ENCODE data around the gene CERS1. TPM values are rescaled to one million over a fixed set of nuclear protein-coding genes. Genes with fewer than 3 reads are reported as not detected.

The CERS1 gene
- polyA plus RNA-seq, 2 of the 4 experiments (the other 2 are of a cell fraction), result 1.7 to 3.4 TPM

DNA sequence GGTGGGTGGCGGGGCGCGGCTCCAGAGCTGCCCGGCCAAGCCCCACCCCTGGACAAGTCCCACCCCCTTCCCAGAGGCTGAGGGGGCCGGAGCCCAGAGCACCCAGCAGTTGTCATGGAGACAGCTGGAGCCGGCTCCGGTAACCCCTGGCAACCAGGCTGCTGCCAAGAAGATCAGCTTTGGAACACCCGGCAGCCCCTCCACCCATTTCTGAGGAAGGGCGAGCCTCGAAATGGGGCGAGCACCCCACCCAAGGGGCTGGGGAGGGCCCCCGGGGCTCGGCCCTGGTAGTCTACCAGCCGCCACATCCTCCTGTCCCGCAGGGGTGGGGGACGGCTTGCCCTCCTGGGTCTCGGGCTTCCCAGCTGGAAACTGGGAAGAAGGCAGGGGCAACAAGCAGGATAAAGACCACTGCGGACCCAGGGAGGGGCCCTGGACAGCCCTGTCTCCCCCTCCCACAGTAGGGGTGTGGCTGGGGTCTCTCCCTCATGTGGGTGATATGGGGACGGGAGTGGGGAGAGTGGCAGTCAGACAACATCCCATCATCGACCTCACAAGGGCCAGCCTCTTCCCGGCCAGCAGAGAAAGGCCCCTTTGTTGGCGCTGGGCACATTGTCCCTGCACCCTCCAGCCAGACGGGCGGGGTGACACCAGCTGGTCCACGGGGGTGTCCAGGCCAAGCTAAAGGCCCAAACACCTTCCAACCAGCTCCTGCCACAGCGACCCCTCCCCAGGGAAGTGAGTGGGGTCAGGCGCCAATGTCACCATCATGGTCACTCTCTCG is 1.5 kb downstream of the CERS1 start:
- Histone ChIP-seq H3K9me3 (no peaks in the 10 kb centered on the region), H3K4me2 (peak overlapping the region; percentile 98), H3K4me3 (peak overlapping the region; percentile 76), H3K4me1 (peaks cover 11% of the 10 kb centered on the region; the same call in 2 of the 3 replicates), H3K27ac (no peak overlapping the region; a peak in 1 of 6 replicates)
- ATAC-seq, result peak in 1 of 2 experiments; percentile 13; a peak in 3 of 6 replicates
- ChIA-PET POLR2A (interaction anchor here (1.8 kb wide), 1 partner anchor 25 kb away, joined by 4 read pairs; the partner anchor contains the start of genes COPE and DDX49), CTCF (interaction anchor here (0.9 to 4.1 kb wide), 23 partner anchors 8 to 253 kb away, joined by 3 to 46 read pairs (median 4); partner anchors contain the start of genes COPE and DDX49)
- TF ChIP-seq EP300 (IDR thresholded peaks at IDR 0.05) (no peak), GATA3 (IDR thresholded peaks at IDR 0.05; ENCODE audit: borderline replicate concordance) (no peak)
- TF ChIP-seq, protein P1, sequence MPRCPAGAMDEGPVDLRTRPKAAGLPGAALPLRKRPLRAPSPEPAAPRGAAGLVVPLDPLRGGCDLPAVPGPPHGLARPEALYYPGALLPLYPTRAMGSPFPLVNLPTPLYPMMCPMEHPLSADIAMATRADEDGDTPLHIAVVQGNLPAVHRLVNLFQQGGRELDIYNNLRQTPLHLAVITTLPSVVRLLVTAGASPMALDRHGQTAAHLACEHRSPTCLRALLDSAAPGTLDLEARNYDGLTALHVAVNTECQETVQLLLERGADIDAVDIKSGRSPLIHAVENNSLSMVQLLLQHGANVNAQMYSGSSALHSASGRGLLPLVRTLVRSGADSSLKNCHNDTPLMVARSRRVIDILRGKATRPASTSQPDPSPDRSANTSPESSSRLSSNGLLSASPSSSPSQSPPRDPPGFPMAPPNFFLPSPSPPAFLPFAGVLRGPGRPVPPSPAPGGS (IDR thresholded peaks at IDR 0.05), result no peak
- WGBS (ENCODE audit: missing lambda C conversion rate), result 10% methylated on average over 2 of the region's 28 CpGs
- no peak for FAIRE-seq
- DNase-seq (ENCODE audit: low read depth in 1 of 2, low spot score in 1 of 2), result peak in 1 of 2 experiments; percentile 18

DNA sequence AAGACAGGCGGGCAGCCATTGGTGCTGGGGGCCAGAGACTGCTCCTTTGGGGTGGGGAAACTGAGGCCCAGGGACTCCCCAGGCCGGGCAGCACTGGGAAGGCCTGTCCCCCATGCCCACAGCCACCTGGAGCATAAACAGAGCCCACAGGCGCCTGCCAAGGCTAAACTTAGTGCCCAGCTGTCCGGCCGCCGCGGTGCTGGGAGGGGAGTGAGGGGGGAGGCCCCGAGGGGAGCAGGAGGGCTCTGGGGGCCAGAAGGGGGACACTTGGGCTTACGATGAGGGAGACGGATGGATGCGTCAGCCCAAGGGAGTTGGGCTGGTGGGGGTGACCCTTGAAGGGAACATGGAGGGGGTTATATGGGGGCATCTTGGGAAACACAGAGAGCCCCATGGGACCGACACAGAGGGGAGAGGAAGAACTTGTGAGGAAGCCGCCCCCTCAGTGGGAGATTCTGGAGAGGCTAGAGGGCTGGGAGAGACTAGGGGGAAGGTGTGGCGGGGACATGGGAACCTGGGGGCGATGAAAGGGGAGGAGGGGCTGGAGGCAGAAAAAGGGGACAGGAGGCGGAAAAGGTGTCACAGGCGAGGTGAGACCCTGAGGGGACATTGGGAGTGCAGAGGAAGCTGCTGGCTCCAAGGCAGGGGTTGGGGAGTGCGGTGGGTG is 2.2 kb downstream of the CERS1 start:
- FAIRE-seq (no peak), ATAC-seq (no peak), DNase-seq (ENCODE audit: low read depth in 1 of 2, low spot score in 1 of 2) (no peak)
- ChIA-PET POLR2A (no interaction called here), CTCF (interaction anchor here (1.0 to 4.1 kb wide), 8 partner anchors 8 to 119 kb away, joined by 3 to 46 read pairs (median 4); no protein-coding TSS in a partner anchor)
- H3K9me3 ChIP-seq, result no peaks in the 10 kb centered on the region
- H3K27ac ChIP-seq, result no peak overlapping the region
- H3K4me2 ChIP-seq, result no peak overlapping the region
- H3K4me3 ChIP-seq, result no peak overlapping the region
- WGBS (ENCODE audit: missing lambda C conversion rate), result 73% methylated on average over 6 of the region's 18 CpGs
- peaks cover 11% of the 10 kb centered on the region; the same call in 2 of the 3 replicates for H3K4me1 ChIP-seq
- no peak for TF ChIP-seq NR3C1 (IDR thresholded peaks at IDR 0.05)
- TF ChIP-seq RNF2 (IDR thresholded peaks at IDR 0.05; ENCODE audit: borderline replicate concordance, low read depth), result no peak
- TF ChIP-seq RARB (CRISPR knock-in tag; IDR thresholded peaks at IDR 0.05), result no peak
- TF ChIP-seq, protein P2, sequence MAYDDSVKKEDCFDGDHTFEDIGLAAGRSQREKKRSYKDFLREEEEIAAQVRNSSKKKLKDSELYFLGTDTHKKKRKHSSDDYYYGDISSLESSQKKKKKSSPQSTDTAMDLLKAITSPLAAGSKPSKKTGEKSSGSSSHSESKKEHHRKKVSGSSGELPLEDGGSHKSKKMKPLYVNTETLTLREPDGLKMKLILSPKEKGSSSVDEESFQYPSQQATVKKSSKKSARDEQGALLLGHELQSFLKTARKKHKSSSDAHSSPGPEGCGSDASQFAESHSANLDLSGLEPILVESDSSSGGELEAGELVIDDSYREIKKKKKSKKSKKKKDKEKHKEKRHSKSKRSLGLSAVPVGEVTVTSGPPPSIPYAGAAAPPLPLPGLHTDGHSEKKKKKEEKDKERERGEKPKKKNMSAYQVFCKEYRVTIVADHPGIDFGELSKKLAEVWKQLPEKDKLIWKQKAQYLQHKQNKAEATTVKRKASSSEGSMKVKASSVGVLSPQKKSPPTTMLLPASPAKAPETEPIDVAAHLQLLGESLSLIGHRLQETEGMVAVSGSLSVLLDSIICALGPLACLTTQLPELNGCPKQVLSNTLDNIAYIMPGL (CRISPR knock-in tag; IDR thresholded peaks at IDR 0.05; ENCODE audit: borderline replicate concordance), result no peak
- TF ChIP-seq MAZ (IDR thresholded peaks at IDR 0.05; ENCODE audit: borderline replicate concordance, low read depth, low read length), result no peak
- TF ChIP-seq FOSL2 (IDR thresholded peaks at IDR 0.05), result no peak
- no peak for TF ChIP-seq FOSL2 (CRISPR knock-in tag; IDR thresholded peaks at IDR 0.05)
- TF ChIP-seq, protein P3, sequence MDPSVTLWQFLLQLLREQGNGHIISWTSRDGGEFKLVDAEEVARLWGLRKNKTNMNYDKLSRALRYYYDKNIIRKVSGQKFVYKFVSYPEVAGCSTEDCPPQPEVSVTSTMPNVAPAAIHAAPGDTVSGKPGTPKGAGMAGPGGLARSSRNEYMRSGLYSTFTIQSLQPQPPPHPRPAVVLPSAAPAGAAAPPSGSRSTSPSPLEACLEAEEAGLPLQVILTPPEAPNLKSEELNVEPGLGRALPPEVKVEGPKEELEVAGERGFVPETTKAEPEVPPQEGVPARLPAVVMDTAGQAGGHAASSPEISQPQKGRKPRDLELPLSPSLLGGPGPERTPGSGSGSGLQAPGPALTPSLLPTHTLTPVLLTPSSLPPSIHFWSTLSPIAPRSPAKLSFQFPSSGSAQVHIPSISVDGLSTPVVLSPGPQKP (IDR thresholded peaks at IDR 0.05; ENCODE audit: low read depth, low read length), result no peak
- TF ChIP-seq HEYL (CRISPR knock-in tag; IDR thresholded peaks at IDR 0.05), result no peak
- no peak for TF ChIP-seq CHD2 (IDR thresholded peaks at IDR 0.05; ENCODE audit: low read length, partially characterized antibody)
- TF ChIP-seq EP300 (IDR thresholded peaks at IDR 0.05), result no peak
- TF ChIP-seq GATA3 (IDR thresholded peaks at IDR 0.05; ENCODE audit: borderline replicate concordance), result no peak
- no peak for TF ChIP-seq KDM1A (IDR thresholded peaks at IDR 0.05; ENCODE audit: low read depth)
- no peak for TF ChIP-seq RAD21 (conservative IDR thresholded peaks at IDR 0.05 in 1 of 2, IDR thresholded peaks at IDR 0.05 in 1 of 2)
- TF ChIP-seq JUN (IDR thresholded peaks at IDR 0.05), result no peak
- TF ChIP-seq RFX5 (IDR thresholded peaks at IDR 0.05), result no peak
- TF ChIP-seq EHF (CRISPR knock-in tag; IDR thresholded peaks at IDR 0.05), result no peak
- TF ChIP-seq SREBF2 (IDR thresholded peaks at IDR 0.05), result no peak
- TF ChIP-seq FOXS1 (CRISPR knock-in tag; IDR thresholded peaks at IDR 0.05), result no peak
